Measurements from ENCODE around the gene SKAP2. TPM values are rescaled to one million over a fixed set of nuclear protein-coding genes. Genes with fewer than 3 reads are reported as not detected.

SKAP2 gene
- total and polyA plus RNA-seq, 2 experiments from 2014 or later, result 2.5 to 4.4 TPM

DNA sequence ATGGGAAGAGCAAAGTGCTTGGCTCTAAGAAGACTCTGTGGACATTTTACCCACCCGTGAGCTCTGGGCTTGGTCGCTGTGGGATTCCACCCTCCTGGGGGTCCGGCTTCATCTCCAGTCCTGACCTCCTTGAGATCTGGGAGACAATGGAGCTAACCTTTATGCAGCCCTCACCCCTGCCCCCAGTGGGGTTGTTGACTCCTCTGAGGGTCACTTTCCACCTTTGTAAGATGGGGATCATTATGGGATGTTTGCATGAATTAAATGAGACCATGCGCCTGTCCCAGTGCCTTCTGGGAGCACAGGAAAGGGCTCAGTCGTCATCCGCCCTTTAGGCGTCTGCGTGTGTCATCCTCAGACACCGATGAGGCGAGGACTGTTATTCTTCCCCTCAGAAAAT, 237.2 kb downstream of the SKAP2 start (continued):
- TF ChIP-seq, protein P1, sequence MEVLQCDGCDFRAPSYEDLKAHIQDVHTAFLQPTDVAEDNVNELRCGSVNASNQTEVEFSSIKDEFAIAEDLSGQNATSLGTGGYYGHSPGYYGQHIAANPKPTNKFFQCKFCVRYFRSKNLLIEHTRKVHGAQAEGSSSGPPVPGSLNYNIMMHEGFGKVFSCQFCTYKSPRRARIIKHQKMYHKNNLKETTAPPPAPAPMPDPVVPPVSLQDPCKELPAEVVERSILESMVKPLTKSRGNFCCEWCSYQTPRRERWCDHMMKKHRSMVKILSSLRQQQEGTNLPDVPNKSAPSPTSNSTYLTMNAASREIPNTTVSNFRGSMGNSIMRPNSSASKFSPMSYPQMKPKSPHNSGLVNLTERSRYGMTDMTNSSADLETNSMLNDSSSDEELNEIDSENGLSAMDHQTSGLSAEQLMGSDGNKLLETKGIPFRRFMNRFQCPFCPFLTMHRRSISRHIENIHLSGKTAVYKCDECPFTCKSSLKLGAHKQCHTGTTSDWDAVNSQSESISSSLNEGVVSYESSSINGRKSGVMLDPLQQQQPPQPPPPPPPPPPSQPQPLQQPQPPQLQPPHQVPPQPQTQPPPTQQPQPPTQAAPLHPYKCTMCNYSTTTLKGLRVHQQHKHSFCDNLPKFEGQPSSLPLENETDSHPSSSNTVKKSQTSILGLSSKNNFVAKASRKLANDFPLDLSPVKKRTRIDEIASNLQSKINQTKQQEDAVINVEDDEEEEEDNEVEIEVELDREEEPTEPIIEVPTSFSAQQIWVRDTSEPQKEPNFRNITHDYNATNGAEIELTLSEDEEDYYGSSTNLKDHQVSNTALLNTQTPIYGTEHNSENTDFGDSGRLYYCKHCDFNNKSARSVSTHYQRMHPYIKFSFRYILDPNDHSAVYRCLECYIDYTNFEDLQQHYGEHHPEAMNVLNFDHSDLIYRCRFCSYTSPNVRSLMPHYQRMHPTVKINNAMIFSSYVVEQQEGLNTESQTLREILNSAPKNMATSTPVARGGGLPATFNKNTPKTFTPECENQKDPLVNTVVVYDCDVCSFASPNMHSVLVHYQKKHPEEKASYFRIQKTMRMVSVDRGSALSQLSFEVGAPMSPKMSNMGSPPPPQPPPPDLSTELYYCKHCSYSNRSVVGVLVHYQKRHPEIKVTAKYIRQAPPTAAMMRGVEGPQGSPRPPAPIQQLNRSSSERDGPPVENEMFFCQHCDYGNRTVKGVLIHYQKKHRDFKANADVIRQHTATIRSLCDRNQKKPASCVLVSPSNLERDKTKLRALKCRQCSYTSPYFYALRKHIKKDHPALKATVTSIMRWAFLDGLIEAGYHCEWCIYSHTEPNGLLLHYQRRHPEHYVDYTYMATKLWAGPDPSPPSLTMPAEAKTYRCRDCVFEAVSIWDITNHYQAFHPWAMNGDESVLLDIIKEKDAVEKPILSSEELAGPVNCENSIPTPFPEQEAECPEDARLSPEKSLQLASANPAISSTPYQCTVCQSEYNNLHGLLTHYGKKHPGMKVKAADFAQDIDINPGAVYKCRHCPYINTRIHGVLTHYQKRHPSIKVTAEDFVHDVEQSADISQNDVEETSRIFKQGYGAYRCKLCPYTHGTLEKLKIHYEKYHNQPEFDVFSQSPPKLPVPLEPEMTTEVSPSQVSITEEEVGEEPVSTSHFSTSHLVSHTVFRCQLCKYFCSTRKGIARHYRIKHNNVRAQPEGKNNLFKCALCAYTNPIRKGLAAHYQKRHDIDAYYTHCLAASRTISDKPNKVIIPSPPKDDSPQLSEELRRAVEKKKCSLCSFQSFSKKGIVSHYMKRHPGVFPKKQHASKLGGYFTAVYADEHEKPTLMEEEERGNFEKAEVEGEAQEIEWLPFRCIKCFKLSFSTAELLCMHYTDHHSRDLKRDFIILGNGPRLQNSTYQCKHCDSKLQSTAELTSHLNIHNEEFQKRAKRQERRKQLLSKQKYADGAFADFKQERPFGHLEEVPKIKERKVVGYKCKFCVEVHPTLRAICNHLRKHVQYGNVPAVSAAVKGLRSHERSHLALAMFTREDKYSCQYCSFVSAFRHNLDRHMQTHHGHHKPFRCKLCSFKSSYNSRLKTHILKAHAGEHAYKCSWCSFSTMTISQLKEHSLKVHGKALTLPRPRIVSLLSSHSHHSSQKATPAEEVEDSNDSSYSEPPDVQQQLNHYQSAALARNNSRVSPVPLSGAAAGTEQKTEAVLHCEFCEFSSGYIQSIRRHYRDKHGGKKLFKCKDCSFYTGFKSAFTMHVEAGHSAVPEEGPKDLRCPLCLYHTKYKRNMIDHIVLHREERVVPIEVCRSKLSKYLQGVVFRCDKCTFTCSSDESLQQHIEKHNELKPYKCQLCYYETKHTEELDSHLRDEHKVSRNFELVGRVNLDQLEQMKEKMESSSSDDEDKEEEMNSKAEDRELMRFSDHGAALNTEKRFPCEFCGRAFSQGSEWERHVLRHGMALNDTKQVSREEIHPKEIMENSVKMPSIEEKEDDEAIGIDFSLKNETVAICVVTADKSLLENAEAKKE (CRISPR knock-in tag; IDR thresholded peaks at IDR 0.05), result no peak

DNA sequence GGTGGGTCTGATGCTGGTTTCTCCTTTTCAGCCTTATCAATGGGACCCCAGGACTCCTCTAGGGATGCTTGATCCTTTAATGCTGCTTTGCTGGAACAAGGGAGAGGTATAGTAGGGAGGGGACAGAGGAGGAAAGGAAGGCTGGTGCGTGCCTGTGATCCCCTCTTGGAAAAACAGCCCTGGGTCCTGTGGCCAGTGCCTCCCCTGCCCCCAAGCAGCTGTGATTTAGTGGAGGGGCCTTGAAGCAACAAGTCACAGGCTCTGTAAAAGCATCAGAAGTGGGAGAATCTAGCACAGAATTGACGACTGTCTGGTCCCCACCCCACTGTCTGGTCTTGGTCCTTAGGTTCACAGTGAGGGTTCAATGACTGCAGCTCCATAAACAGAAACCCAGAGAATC, 237.7 kb downstream of the SKAP2 start:
- H3K4me1 Mint-ChIP-seq, result 0 out of 3 replicates have a peak, but pooled peaks cover 2% of the 10 kb centered on the region
- H3K9me3 Mint-ChIP-seq, result no peaks in the 10 kb centered on the region
- no peaks in the 10 kb centered on the region for H3K36me3 Mint-ChIP-seq (ENCODE audit: low read depth)
- TF ChIP-seq NANOG (IDR thresholded peaks at IDR 0.05; ENCODE audit: borderline replicate concordance), result no peak
- no peak for TF ChIP-seq CREB1 (CRISPR knock-in tag; IDR thresholded peaks at IDR 0.05; ENCODE audit: low read depth)
- TF ChIP-seq STAT1 (IDR thresholded peaks at IDR 0.05; ENCODE audit: unreplicated experiment), result no peak
- TF ChIP-seq POLR2AphosphoS5 (IDR thresholded peaks at IDR 0.05; ENCODE audit: low read depth), result no peak
- TF ChIP-seq, protein P1 (CRISPR knock-in tag; IDR thresholded peaks at IDR 0.05), result no peak
- no peak for TF ChIP-seq ZNF331 (CRISPR knock-in tag; IDR thresholded peaks at IDR 0.05; ENCODE audit: low read depth)
- TF ChIP-seq JUNB (IDR thresholded peaks at IDR 0.05; ENCODE audit: unreplicated experiment), result no peak
- TF ChIP-seq EZH2phosphoT487 (IDR thresholded peaks at IDR 0.05; ENCODE audit: unreplicated experiment), result no peak

More for the DNA sequence above, 237.7 kb downstream of the SKAP2 start:
- Histone ChIP-seq H4K20me1 (replicated peaks; ENCODE audit: insufficient read depth) (no peaks in the 10 kb centered on the region), H3K9me2 (ENCODE audit: insufficient read depth) (no peaks in the 10 kb centered on the region; the same call in 1 of the 2 replicates), H3K79me2 (replicated peaks; ENCODE audit: insufficient read depth) (no peaks in the 10 kb centered on the region), H3K27ac (ENCODE audit: low read depth) (no peak overlapping the region), H2AFZ (no peak overlapping the region), H3K27me3 (ENCODE audit: insufficient read depth) (no peaks in the 10 kb centered on the region), H3F3A (replicated peaks; ENCODE audit: low read depth) (no peaks in the 10 kb centered on the region), H3K36me3 (ENCODE audit: insufficient read depth) (no peaks in the 10 kb centered on the region), H3K4me2 (no peak overlapping the region), H3K4me1 (ENCODE audit: insufficient read depth) (no peaks in the 10 kb centered on the region), H3K4me3 (no peak overlapping the region)
- Mint-ChIP-seq H3K27ac (no peak overlapping the region), H3K27me3 (ENCODE audit: insufficient read depth, low read depth, poor library complexity) (peaks cover 7% of the 10 kb centered on the region), H3K4me3 (no peak overlapping the region)
- DNase-seq (ENCODE audit: low spot score) (no peak), ATAC-seq (no peak)

All from GM23338 (cell line).